Type B pancreatic cell (in vitro differentiated cells): ENCODE results near the gene CREB3L2. TPM values are rescaled to one million over a fixed set of nuclear protein-coding genes. Genes with fewer than 3 reads are reported as not detected.
"Not testable (repeated sequence)": the region's sequence is repeated elsewhere in the genome, so short reads cannot be mapped to it uniquely, and the experiment has no call there.

ENCODE experiments used
- DNase-seq: peaks from one replicate; pipeline ENCODE4 v3.0.0; 2021; ENCODE audit warnings: mixed read lengths; ENCODE audit not compliant: unreplicated experiment; ENCODE audit errors: extremely low spot score
- H3K27ac Mint-ChIP-seq: 2 replicates; pipeline ENCODE4 v1.8.0; 2021; ENCODE audit warnings: mild to moderate bottlenecking, mixed read lengths
- H3K27me3 Mint-ChIP-seq: 2 replicates; pipeline ENCODE4 v1.8.0; 2021; ENCODE audit warnings: mixed read lengths
- H3K36me3 Mint-ChIP-seq: 2 replicates; pipeline ENCODE4 v1.8.0; 2021; ENCODE audit warnings: mixed read lengths
- H3K4me1 Mint-ChIP-seq: one replicate; pipeline ENCODE4 v1.8.0; 2021; ENCODE audit warnings: mixed read lengths; ENCODE audit not compliant: unreplicated experiment
- H3K4me3 Mint-ChIP-seq: 2 replicates; pipeline ENCODE4 v1.8.0; 2021; ENCODE audit warnings: mild to moderate bottlenecking, mixed read lengths
- H3K9me3 Mint-ChIP-seq: 2 replicates; pipeline ENCODE4 v1.8.0; 2021; ENCODE audit warnings: mixed read lengths
- CTCF ChIP-seq: fragments of 200-600 bp; sonication (generic); conservative IDR thresholded peaks from 2 replicates; pipeline ENCODE4 v1.5.0; 2021; ENCODE audit warnings: antibody characterized with exemption, mild to moderate bottlenecking
- total RNA-seq: library from RNA; stranded (reverse); gene quantifications from 2 replicates; pipeline ENCODE4 v1.2.1, GENCODE V29; 2021; ENCODE audit warnings: low replicate concordance

Gene CREB3L2
- total RNA-seq, 1 donor from 2014 or later: 85.8 TPM

GRCh38 chr7:137985253-137985896 lies 16.5 kb downstream of the CREB3L2 start:
- peaks cover 55% of the 10 kb centered on the region for H3K4me1 Mint-ChIP-seq
- no peaks in the 10 kb centered on the region for H3K27me3 Mint-ChIP-seq
- peak overlapping the region; percentile 83 for H3K27ac Mint-ChIP-seq

GRCh38 chr7:137984181-137985041 lies 17.5 kb downstream of the CREB3L2 start:
- peaks cover 55% of the 10 kb centered on the region for H3K4me1 Mint-ChIP-seq
- no peaks in the 10 kb centered on the region for H3K27me3 Mint-ChIP-seq
- no peak overlapping the region for H3K4me3 Mint-ChIP-seq
- no peak for DNase-seq
- H3K27ac Mint-ChIP-seq: peak overlapping the region; percentile 83
- peaks cover 43% of the 10 kb centered on the region for H3K36me3 Mint-ChIP-seq
- H3K9me3 Mint-ChIP-seq: peaks cover 5% of the 10 kb centered on the region
- TF ChIP-seq CTCF: no peak

More at GRCh38 chr7:137985253-137985896, 16.5 kb downstream of the CREB3L2 start:
- no peak for TF ChIP-seq CTCF
- no peak for DNase-seq
- peaks cover 43% of the 10 kb centered on the region for H3K36me3 Mint-ChIP-seq
- peaks cover 5% of the 10 kb centered on the region for H3K9me3 Mint-ChIP-seq
- H3K4me3 Mint-ChIP-seq: peak overlapping the region; percentile 20

- Mint-ChIP-seq H3K27me3 (no peaks in the 10 kb centered on the region), H3K27ac (peak overlapping the region; percentile 74), H3K4me1 (peaks cover 55% of the 10 kb centered on the region), H3K4me3 (no peak overlapping the region), H3K36me3 (peaks cover 44% of the 10 kb centered on the region), H3K9me3 (peaks cover 5% of the 10 kb centered on the region)
- no peak for TF ChIP-seq CTCF
- DNase-seq: no peak
These were observed 18.4 kb downstream of the CREB3L2 start for GRCh38 chr7:137983323-137984008.

GRCh38 chr7:137982394-137982793 lies 19.5 kb downstream of the CREB3L2 start:
- H3K36me3 Mint-ChIP-seq: peaks cover 48% of the 10 kb centered on the region
- H3K4me3 Mint-ChIP-seq: peak overlapping the region; percentile 40
- DNase-seq, H3K27me3 Mint-ChIP-seq, H3K9me3 Mint-ChIP-seq: not testable (repeated sequence)
- H3K27ac Mint-ChIP-seq: peak overlapping the region; percentile 74
- peaks cover 54% of the 10 kb centered on the region for H3K4me1 Mint-ChIP-seq

GRCh38 chr7:137981668-137982067 lies 20.2 kb downstream of the CREB3L2 start:
- H3K4me1 Mint-ChIP-seq: peaks cover 46% of the 10 kb centered on the region
- peak overlapping the region; percentile 63 for H3K4me3 Mint-ChIP-seq
- DNase-seq: no peak
- TF ChIP-seq CTCF: no peak
- peaks cover 5% of the 10 kb centered on the region for H3K9me3 Mint-ChIP-seq
- peaks cover 54% of the 10 kb centered on the region for H3K36me3 Mint-ChIP-seq
- H3K27ac Mint-ChIP-seq: peak overlapping the region; percentile 94
- H3K27me3 Mint-ChIP-seq: no peaks in the 10 kb centered on the region
